A673 (cell line): ENCODE measurements around the gene CELF5. TPM values are rescaled to one million over a fixed set of nuclear protein-coding genes. Genes with fewer than 3 reads are reported as not detected.

ENCODE experiments used
- BruUV-seq: library from RNA; stranded (reverse); fragments of 400-500 nt; replicated peaks from 2 replicates; lab custom pipeline; 2021; lab: Mats Ljungman, UMichigan
- CTCF ChIA-PET: fragments of 300-600 bp; sonication (Branson Sonifier 250); formaldehyde crosslinking; loops from one replicate; lab custom pipeline; 2022; ENCODE audit warnings: antibody characterized with exemption; lab: Charles Lee
- POLR2A ChIA-PET: fragments of 300-600 bp; sonication (Branson Sonifier 250); formaldehyde crosslinking; loops from one replicate; lab custom pipeline; 2022; ENCODE audit warnings: antibody characterized with exemption; ENCODE audit not compliant: low non-redundant PET; lab: Charles Lee
- DNase-seq: peaks from one replicate; pipeline ENCODE4 v3.0.0-alpha.2; 2015; ENCODE audit warnings: low spot score
- H3K27ac ChIP-seq: fragments of 200-600 bp; sonication (generic); 2 replicates; pipeline ENCODE4 v1.5.1; 2016; ENCODE audit warnings: mixed run types, low read depth, mild to moderate bottlenecking, mixed read lengths, antibody characterized with exemption, low read length; ENCODE audit not compliant: poor library complexity, severe bottlenecking
- H3K27me3 ChIP-seq: fragments of 200-600 bp; sonication (generic); replicated peaks from 2 replicates; pipeline ENCODE4 v1.6.1; 2017; ENCODE audit warnings: mixed run types, low read depth, mild to moderate bottlenecking, mixed read lengths, antibody characterized with exemption, low read length; ENCODE audit not compliant: insufficient read depth, poor library complexity
- H3K36me3 ChIP-seq: fragments of 200-600 bp; sonication (generic); 2 replicates; pipeline ENCODE4 v1.6.1; 2016; ENCODE audit warnings: mixed run types, mild to moderate bottlenecking, mixed read lengths, antibody characterized with exemption, low read length; ENCODE audit not compliant: insufficient read depth, poor library complexity, severe bottlenecking
- H3K4me1 ChIP-seq: fragments of 200-600 bp; sonication (generic); 2 replicates; pipeline ENCODE4 v1.6.1; 2017; ENCODE audit warnings: mixed run types, mild to moderate bottlenecking, mixed read lengths, antibody characterized with exemption, low read length; ENCODE audit not compliant: insufficient read depth, poor library complexity, severe bottlenecking
- H3K4me3 ChIP-seq: fragments of 200-600 bp; sonication (generic); 2 replicates; pipeline ENCODE4 v1.5.1; 2016; ENCODE audit warnings: low read depth, mixed run types, mild to moderate bottlenecking, mixed read lengths, low read length; ENCODE audit not compliant: poor library complexity, severe bottlenecking
- H3K9me3 ChIP-seq: fragments of 200-600 bp; sonication (generic); 2 replicates; pipeline ENCODE4 v1.6.1; 2016; ENCODE audit warnings: mixed run types, low read depth, mild to moderate bottlenecking, mixed read lengths, antibody characterized with exemption, low read length; ENCODE audit not compliant: poor library complexity, severe bottlenecking
- EZH2 ChIP-seq: fragments of 200-600 bp; sonication (generic); IDR thresholded peaks from 2 replicates; pipeline ENCODE4 v1.6.1; 2017; ENCODE audit warnings: borderline replicate concordance, low read depth, mild to moderate bottlenecking, mixed read lengths, antibody characterized with exemption, low read length; ENCODE audit not compliant: poor library complexity, severe bottlenecking
- intact Hi-C: fragments of 100-400 bp; cut with micrococcal nuclease; formaldehyde crosslinking; loops from one replicate; pipeline ENCODE4 v1.10.0; 2022; ENCODE audit not compliant: unreplicated experiment
- total RNA-seq: library from RNA; stranded (reverse); gene quantifications from 2 replicates; pipeline ENCODE4 v1.2.3, GENCODE V29; 2021
- TF ChIP-seq, protein P1 (sequence below): fragments of 300-800, 200-600 bp; sonication (generic); conservative IDR thresholded peaks from 2 replicates; pipeline ENCODE4 v1.5.1; 2017; ENCODE audit warnings: low read depth, mild to moderate bottlenecking, antibody characterized with exemption, low read length, moderate library complexity, mixed read lengths

The CELF5 gene
- total RNA-seq, 1 experiment from 2014 or later, result 3.7 TPM

DNA sequence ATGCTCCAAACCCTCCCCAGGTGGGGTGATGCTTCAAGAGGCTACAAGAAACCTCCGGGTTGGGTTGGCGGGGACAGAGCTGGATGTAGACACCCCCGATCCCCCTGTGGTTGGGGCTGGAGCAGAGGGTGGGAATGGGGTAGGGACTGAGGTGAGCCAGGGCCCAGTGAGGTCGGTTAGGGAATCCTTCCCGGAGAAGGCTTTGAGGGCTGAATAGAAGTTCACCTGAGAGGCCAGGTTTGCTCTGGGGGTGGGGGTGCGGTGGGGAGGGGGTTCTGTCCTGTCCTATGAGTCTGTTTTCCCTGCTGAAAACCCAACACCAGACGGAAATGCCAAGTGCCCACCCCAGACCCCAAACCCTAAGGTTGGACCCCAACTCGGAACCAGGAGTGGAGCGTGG, 69.1 kb downstream of the CELF5 start:
- no peaks in the 10 kb centered on the region for H3K27me3 ChIP-seq
- TF ChIP-seq, protein P1, sequence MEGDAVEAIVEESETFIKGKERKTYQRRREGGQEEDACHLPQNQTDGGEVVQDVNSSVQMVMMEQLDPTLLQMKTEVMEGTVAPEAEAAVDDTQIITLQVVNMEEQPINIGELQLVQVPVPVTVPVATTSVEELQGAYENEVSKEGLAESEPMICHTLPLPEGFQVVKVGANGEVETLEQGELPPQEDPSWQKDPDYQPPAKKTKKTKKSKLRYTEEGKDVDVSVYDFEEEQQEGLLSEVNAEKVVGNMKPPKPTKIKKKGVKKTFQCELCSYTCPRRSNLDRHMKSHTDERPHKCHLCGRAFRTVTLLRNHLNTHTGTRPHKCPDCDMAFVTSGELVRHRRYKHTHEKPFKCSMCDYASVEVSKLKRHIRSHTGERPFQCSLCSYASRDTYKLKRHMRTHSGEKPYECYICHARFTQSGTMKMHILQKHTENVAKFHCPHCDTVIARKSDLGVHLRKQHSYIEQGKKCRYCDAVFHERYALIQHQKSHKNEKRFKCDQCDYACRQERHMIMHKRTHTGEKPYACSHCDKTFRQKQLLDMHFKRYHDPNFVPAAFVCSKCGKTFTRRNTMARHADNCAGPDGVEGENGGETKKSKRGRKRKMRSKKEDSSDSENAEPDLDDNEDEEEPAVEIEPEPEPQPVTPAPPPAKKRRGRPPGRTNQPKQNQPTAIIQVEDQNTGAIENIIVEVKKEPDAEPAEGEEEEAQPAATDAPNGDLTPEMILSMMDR, result no peak
- no peak for TF ChIP-seq EZH2
- intact Hi-C loops, result no loop called here
- H3K9me3 ChIP-seq, result no peaks in the 10 kb centered on the region
- POLR2A ChIA-PET, result no interaction called here
- no peak overlapping the region for H3K4me3 ChIP-seq
- CTCF ChIA-PET, result no interaction called here
- DNase-seq, result no peak
- no peak overlapping the region for H3K27ac ChIP-seq
- H3K36me3 ChIP-seq, result no peaks in the 10 kb centered on the region
- BruUV-seq, result no TSS peak
- H3K4me1 ChIP-seq, result no peaks in the 10 kb centered on the region

DNA sequence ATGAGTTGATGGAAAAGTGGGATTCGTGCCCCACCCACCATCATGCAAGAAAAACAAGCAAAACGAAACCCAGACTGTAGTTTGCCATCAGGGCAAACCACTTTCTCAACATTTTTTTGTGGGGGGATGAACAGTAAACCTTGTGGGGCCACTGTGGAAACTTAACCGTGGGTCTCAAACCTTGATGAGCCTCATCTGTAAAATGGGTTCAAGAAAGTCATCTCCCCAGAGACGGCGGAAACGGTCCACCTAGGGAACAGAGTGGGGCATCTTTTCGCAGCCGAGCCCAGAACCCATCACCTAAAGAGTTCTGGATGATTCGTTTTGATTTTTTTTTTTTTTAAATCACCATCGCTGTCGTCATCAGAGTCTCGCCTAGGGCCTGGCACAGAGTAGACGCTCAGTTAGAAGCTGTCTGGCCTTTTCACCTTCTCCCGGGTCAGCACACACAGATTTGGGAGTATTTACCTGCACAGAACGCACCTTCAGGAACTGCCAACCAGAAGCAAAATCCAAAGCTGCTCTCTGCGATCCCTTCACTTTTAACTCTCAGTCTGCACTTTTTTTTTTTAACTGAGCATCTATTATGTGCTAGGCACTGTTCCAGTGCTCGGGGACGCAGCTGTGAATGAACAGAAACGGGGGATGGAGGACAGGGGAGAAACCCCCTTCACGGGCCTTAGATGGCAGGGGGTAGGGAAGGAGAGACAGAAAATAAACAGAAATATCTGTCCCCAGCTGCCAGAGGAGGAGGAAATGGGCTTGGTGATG, 69.8 kb downstream of the CELF5 start:
- Histone ChIP-seq H3K4me3 (no peak overlapping the region), H3K27me3 (no peaks in the 10 kb centered on the region), H3K4me1 (no peaks in the 10 kb centered on the region), H3K27ac (no peak overlapping the region), H3K36me3 (no peaks in the 10 kb centered on the region), H3K9me3 (no peaks in the 10 kb centered on the region)
- no peak for DNase-seq
- POLR2A ChIA-PET, result no interaction called here
- TF ChIP-seq EZH2, result no peak
- TF ChIP-seq, protein P1, result no peak
- CTCF ChIA-PET, result no interaction called here
- intact Hi-C loops, result no loop called here
- BruUV-seq, result no TSS peak

- Histone ChIP-seq H3K36me3 (no peaks in the 10 kb centered on the region), H3K27ac (no peak overlapping the region)
- POLR2A ChIA-PET, result no interaction called here
Measured at GRCh38 chr19:3295581-3295980, 71.1 kb downstream of the CELF5 start.

More at GRCh38 chr19:3295581-3295980, 71.1 kb downstream of the CELF5 start:
- Histone ChIP-seq H3K27me3 (no peaks in the 10 kb centered on the region), H3K9me3 (no peaks in the 10 kb centered on the region), H3K4me1 (no peaks in the 10 kb centered on the region), H3K4me3 (no peak overlapping the region)
- TF ChIP-seq EZH2, result no peak
- TF ChIP-seq, protein P1, result no peak
- no TSS peak for BruUV-seq
- DNase-seq, result no peak
- CTCF ChIA-PET, result no interaction called here
- intact Hi-C loops, result no loop called here
